Prostate gland (tissue), 2 donors: Measurements from ENCODE around the gene MAN2B1. TPM values are rescaled to one million over a fixed set of nuclear protein-coding genes. Genes with fewer than 3 reads are reported as not detected.

Source experiments
- DNase-seq: peaks from one replicate; pipeline ENCODE4 v3.0.0-alpha.2; 2019; ENCODE audit warnings: low spot score
- H3K27ac ChIP-seq, 2 donors: fragments of 200-600 bp; sonication (generic); 2 replicates each; pipeline ENCODE4 v1.5.1; 2017 to 2019
- H3K27me3 ChIP-seq: fragments of 200-600 bp; sonication (generic); replicated peaks from 2 replicates; pipeline ENCODE4 v1.5.1; 2019; ENCODE audit not compliant: insufficient read depth
- H3K36me3 ChIP-seq, 2 donors: fragments of 200-600 bp; sonication (generic); 1 replicate in 1 of 2; 2 replicates in 1 of 2; pipeline versions ENCODE4 v1.5.1 to v1.8.1; 2017 to 2019
- H3K4me1 ChIP-seq: fragments of 200-600 bp; sonication (generic); replicated peaks from 2 replicates; pipeline ENCODE4 v1.5.1; 2019
- H3K4me3 ChIP-seq, 2 donors: fragments of 200-600 bp; sonication (generic); 2 replicates each; pipeline ENCODE4 v1.5.1; 2017 to 2019
- H3K9me3 ChIP-seq: fragments of 200-600 bp; sonication (generic); 2 replicates; pipeline ENCODE4 v1.5.1; 2017
- CTCF ChIP-seq, 4 experiments: fragments of 200-600 bp in 2 of 4; fragments of 450-650 bp in 2 of 4; sonication (generic) in 2 of 4; IDR thresholded peaks; 1 replicate in 3 of 4; 2 replicates in 1 of 4; pipeline ENCODE4 v1.5.1; 2016 to 2019; ENCODE audit warnings: antibody characterized with exemption in 4 of 4, mild to moderate bottlenecking in 2 of 4, moderate library complexity in 2 of 4
- POLR2A ChIP-seq: fragments of 450-650 bp; IDR thresholded peaks from one replicate; pipeline ENCODE4 v1.6.1; 2016; ENCODE audit warnings: antibody characterized with exemption, mild to moderate bottlenecking
- POLR2AphosphoS5 ChIP-seq: sonication (generic); formaldehyde crosslinking; IDR thresholded peaks from one replicate; pipeline ENCODE4 v1.6.1; 2017; ENCODE audit warnings: antibody characterized with exemption
- WGBS: methylation state at CpG from one replicate; pipeline ENCODE4 v1.1.5; 2018; 5-methylcytosine and 5-hydroxymethylcytosine counted together
- intact Hi-C: fragments of 100-400 bp; cut with DNase I; formaldehyde crosslinking; loops from one replicate; pipeline ENCODE4 v1.14.2; 2022
- small RNA-seq, 2 donors: library from RNA; depleted of rRNA; stranded (forward); fragments of <200 nt; gene quantifications; one replicate each; pipeline ENCODE3, GENCODE V24; 2016
- total RNA-seq, 2 donors: library from RNA; depleted of rRNA; stranded (reverse); fragments of >200 nt; gene quantifications; one replicate each; pipeline ENCODE4 v1.1.0, GENCODE V29; 2016

The MAN2B1 gene
- total RNA-seq, 2 donors from 2014 or later = 60.2 to 91.9 TPM

- Histone ChIP-seq H3K4me3 (no peak overlapping the region), H3K36me3 (no peaks in the 10 kb centered on the region), H3K27me3 (no peaks in the 10 kb centered on the region), H3K9me3 (no peaks in the 10 kb centered on the region), H3K27ac (no peak overlapping the region), H3K4me1 (no peaks in the 10 kb centered on the region)
- WGBS = 100% methylated on average over 1 of the region's 1 CpG
- intact Hi-C loops = no loop called here
- no peak for DNase-seq
- TF ChIP-seq POLR2A (no peak), POLR2AphosphoS5 (no peak), CTCF (IDR thresholded peaks at IDR 0.05) (no peak)
These were observed 62.8 kb downstream of the MAN2B1 start for GRCh38 chr19:12603714-12604113.

GRCh38 chr19:12597594-12597993 lies 68.9 kb downstream of the MAN2B1 start:
- intact Hi-C loops = no loop called here
- H3K4me3 ChIP-seq = no peak overlapping the region
- H3K4me1 ChIP-seq = no peaks in the 10 kb centered on the region
- no peaks in the 10 kb centered on the region for H3K36me3 ChIP-seq
- DNase-seq = no peak
- H3K27me3 ChIP-seq = no peaks in the 10 kb centered on the region
- no peaks in the 10 kb centered on the region for H3K9me3 ChIP-seq
- TF ChIP-seq POLR2AphosphoS5 = no peak
- TF ChIP-seq POLR2A = no peak
- no peak for TF ChIP-seq CTCF (IDR thresholded peaks at IDR 0.05)
- no peak overlapping the region for H3K27ac ChIP-seq
- WGBS = 85% methylated on average over 11 of the region's 11 CpGs

- Histone ChIP-seq H3K9me3 (no peaks in the 10 kb centered on the region), H3K36me3 (no peaks in the 10 kb centered on the region), H3K4me1 (no peaks in the 10 kb centered on the region), H3K4me3 (no peak overlapping the region), H3K27me3 (no peaks in the 10 kb centered on the region), H3K27ac (no peak overlapping the region)
- intact Hi-C loops = no loop called here
- WGBS = 72% methylated on average over 38 of the region's 38 CpGs
- TF ChIP-seq POLR2AphosphoS5 = no peak
- DNase-seq = no peak
These were observed 69.5 kb downstream of the MAN2B1 start for GRCh38 chr19:12596927-12597548.

Small RNA genes lying within 50 kb of the gene (small RNA-seq; reads per million reads assigned to genes)
- 92.5 to 133 reads per million in 2 donors for gene SNORD41

Other genes with a start within 250 kb of the MAN2B1 start
- 1 to 10 TPM; 5.7 to 5.8 TPM for gene ZNF443, start 225.7 kb downstream of the MAN2B1 start, total RNA-seq
- gene ZNF709, start 181.9 kb downstream of the MAN2B1 start, total RNA-seq = 1 to 10 TPM; 3.9 to 5.4 TPM
- gene ZNF564, start 115.3 kb downstream of the MAN2B1 start, total RNA-seq = 10 to 100 TPM; 17.6 to 17.9 TPM
- 1 to 10 TPM; 7.2 to 8.9 TPM for gene ZNF490, start 55.9 kb downstream of the MAN2B1 start, total RNA-seq
- 10 to 100 TPM; 18.3 to 20.4 TPM for gene ZNF791, start 55.8 kb downstream of the MAN2B1 start, total RNA-seq
- gene WDR83, start 65 bp upstream of the MAN2B1 start, total RNA-seq = 10 to 100 TPM; 14.9 to 16.2 TPM
- 100 to 1,000 TPM; 140 to 178 TPM for gene DHPS, start 15.1 kb upstream of the MAN2B1 start, total RNA-seq
- not detected for gene GNG14, start 21.3 kb upstream of the MAN2B1 start, total RNA-seq
- 10 to 100 TPM in 1 of 2 donors, 1 to 10 TPM in 1; 9.1 to 16.9 TPM for gene FBXW9, start 29.9 kb upstream of the MAN2B1 start, total RNA-seq
- gene TNPO2, start 57.2 kb upstream of the MAN2B1 start, total RNA-seq = 100 to 1,000 TPM in 1 of 2 donors, 10 to 100 TPM in 1; 50.1 to 123 TPM
- gene TRIR, start 67.9 kb upstream of the MAN2B1 start, total RNA-seq = 100 to 1,000 TPM; 367 to 399 TPM
- gene GET3, start 70.8 kb upstream of the MAN2B1 start, total RNA-seq = 10 to 100 TPM; 65.4 to 82.1 TPM
- under 1 TPM in 1 of 2 donors, not detected in 1; 0.91 TPM for gene BEST2, start 85.0 kb upstream of the MAN2B1 start, total RNA-seq
- gene HOOK2, start 108.8 kb upstream of the MAN2B1 start, total RNA-seq = 100 to 1,000 TPM in 1 of 2 donors, 10 to 100 TPM in 1; 49.6 to 126 TPM
- gene JUNB, start 124.7 kb upstream of the MAN2B1 start, total RNA-seq = 100 to 1,000 TPM; 173 to 290 TPM
- gene PRDX2, start 135.1 kb upstream of the MAN2B1 start, total RNA-seq = 100 to 1,000 TPM; 256 to 548 TPM
- gene THSD8, start 135.3 kb upstream of the MAN2B1 start, total RNA-seq = under 1 TPM in 1 of 2 donors, not detected in 1; 0.91 TPM
- 10 to 100 TPM in 1 of 2 donors, 1 to 10 TPM in 1; 8.7 to 11.5 TPM for gene RNASEH2A, start 139.8 kb upstream of the MAN2B1 start, total RNA-seq
- 1 to 10 TPM in 1 of 2 donors, not detected in 1; 1.1 TPM for gene RTBDN, start 167.8 kb upstream of the MAN2B1 start, total RNA-seq
- 1 to 10 TPM; 1.3 to 2.4 TPM for gene MAST1, start 171.8 kb upstream of the MAN2B1 start, total RNA-seq
- gene DNASE2, start 214.7 kb upstream of the MAN2B1 start, total RNA-seq = 10 to 100 TPM; 41.4 to 63.9 TPM
- gene KLF1, start 220.5 kb upstream of the MAN2B1 start, total RNA-seq = not detected
- 10 to 100 TPM; 66.4 to 81.7 TPM for gene GCDH, start 224.4 kb upstream of the MAN2B1 start, total RNA-seq